Myocyte (in vitro differentiated cells): Measurements from ENCODE around the gene ARVCF. TPM values are rescaled to one million over a fixed set of nuclear protein-coding genes. Genes with fewer than 3 reads are reported as not detected.

Experiments used
- DNase-seq: peaks from one replicate; pipeline ENCODE4 v3.0.0-alpha.2; 2012; ENCODE audit warnings: low read depth
- total RNA-seq: library from RNA; depleted of rRNA; stranded (reverse); fragments of >200 nt; gene quantifications from 2 replicates; pipeline ENCODE4 v1.2.3, GENCODE V29; 2014

Gene ARVCF
- total RNA-seq, 1 donor from 2014 or later: 26.2 TPM

DNA sequence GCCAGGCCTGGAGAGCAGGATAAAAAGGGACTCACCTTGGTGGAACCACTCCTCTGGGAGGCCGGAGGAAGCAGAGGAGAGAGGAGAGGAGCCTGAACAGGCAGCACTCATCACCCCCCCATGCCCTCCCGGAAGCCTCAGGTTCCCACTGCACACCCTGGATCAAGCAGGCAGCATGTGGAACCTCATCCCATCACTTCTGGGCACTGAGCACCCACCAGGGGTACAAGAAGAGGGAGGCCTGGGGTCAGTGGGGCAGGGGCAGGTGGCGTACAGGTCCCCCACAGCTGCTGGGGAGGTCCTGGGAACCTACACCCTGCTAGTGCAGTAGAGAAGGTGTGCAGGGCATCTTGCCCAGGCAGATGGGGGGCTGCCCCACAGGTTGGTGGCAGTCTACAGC, 40.0 kb downstream of the ARVCF start:
- DNase-seq: no peak

DNA sequence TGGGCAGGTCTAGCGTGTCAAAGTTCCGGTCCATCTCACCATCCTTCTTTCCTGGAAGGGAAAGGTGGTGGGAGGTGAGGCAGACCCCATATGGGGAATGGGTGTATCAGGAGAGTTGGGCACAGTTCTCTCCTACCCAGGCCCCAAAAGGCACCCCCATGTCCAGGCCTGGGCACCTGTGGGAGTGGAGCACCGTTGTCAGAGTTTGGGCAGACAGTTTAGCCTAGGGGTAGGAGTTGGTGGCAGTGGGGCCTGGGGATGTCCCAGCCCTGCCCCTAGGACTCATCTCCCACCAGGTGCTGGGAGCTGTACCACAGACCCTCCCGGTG, 41.0 kb downstream of the ARVCF start:
- no peak for DNase-seq

DNA sequence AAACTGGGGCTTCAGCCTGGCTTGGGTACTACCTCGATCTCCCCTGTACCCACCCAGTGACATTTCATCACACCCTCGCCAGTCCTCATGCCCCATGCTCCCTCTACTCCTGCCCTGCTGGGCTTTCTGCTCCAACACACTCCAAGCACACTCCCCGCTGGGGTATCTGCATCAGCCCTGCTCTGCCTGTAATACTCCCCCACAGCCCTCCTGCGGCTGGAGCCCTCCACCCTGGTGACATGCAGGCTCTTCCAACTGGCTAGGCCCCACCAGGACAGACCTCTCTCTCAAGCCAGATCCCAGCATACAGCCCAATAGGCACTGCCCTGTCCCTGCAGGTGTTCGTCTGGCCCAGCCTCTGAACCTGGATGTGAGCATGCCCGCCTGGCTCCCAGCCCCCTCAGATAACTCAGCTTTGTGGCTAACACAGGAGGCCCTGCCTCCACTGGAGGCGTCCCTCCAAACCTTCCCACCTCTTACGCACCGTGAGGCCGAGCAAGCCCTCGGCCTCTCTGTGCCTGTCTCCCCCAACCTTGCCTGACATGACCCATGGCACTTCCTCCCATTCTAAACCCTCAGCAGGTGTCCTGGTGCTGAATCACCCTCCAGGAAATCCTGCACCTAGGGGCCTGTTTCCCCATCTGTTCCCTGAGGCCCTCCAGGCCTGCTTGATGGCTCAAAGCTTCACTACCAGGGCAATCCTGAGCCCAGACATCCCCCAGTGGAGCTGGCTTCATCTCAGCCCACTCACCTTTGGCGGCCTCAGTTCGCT, 41.5 kb downstream of the ARVCF start:
- no peak for DNase-seq

DNA sequence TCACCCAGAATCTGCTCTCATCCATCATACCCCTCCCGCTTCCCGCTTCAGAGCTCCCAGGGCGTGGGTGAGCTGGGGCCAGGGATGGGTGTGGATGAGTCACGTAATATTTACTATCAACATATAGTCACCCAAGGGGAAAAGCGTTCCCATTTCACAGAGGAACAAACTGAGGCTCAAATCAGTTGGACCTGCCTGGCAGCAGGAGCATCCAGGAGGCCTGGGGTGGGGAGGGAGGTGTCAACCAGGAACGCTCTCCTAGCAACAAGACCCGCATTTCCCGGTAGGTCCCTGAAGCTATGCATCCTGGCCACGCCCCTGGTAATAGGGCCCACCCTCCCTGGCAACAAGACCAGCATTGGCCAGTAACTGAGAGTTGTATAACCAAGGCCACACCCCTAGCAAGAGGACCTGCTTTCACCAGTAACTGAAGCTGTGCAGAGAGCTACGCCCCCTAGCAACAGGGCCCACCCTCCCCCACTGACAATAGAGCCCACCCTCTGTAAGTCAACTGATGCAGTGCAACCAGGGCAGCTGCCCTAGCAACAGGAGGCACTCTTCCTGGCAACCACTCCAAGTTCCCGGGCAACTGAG, 42.3 kb downstream of the ARVCF start:
- DNase-seq: no peak

DNA sequence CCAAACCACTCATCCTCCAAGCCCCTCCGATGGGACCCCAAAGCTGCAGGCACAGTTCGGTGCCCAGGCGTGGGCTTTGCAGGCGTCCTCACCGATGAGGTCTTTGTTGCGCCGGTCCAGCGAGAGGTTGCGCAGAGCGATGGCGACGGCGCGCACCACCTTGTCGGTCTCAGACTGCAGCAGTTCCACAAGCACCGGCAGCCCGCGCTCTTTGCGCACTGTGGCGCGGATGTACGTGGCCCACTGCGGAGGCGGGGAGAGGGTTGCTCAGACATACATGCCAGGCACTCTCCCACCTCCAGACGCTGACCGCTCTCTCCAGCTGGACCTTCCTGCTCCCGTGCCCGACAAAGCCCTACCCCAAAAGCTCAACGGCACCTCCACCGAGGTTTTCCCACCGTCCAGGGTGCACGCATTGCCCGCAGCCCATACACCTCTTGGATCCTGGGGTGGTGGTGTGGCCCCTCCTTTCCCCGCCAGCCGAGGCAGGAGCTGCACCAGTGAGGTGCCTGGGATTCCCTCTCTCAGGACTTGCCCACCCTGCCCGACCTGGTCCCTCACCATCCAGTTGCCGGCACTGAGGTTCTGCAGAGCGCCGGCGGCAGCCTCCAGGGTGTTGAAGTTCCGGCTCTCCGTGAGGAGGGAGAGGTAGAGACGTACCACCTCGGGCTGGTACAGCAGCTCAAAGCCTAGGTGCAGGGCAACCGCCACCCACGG, 42.9 kb downstream of the ARVCF start:
- DNase-seq: no peak

DNA sequence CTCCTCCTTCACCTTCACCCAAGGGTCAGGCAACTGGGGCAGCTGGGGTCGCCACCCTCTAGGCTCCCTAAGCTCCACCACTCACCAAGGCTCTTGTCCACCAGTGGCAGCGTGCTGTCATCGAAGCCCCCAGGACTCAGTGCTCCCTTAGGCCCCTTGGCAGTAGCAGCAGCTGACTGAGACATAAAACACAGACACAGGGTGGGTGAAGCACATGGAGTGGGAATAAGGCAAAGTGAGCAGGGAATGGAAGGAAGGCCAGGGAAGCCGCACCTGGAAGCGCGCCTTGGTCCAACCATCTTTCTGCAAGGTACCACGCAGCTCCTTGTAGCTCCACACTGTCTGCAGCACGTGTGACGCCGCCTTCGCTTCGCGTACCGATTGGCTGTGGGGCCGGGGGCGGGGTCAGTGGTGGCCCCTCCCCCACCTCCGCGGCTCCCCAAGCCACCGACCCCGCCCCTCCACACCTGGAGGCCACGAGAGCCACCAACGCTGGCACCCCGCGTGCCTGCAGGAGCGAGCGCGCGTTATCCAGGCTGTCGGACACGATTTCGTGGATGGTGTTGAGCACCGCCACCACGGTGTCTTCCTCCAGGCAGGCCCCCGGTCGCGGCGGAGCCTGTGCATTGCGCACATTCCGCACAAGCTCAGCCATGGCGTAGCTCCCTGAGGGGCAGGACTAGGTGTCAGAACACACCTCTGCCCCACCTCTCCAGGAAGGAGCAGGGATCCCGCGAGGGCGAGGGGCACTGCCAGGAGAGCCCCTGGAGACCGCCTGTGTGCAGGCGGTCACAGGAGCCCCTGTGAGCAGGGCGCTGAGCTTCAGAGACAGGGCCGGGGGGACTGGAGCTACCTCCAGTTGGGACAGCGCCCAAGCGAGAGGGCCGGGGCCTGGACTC, 43.7 kb downstream of the ARVCF start:
- no peak for DNase-seq

DNA sequence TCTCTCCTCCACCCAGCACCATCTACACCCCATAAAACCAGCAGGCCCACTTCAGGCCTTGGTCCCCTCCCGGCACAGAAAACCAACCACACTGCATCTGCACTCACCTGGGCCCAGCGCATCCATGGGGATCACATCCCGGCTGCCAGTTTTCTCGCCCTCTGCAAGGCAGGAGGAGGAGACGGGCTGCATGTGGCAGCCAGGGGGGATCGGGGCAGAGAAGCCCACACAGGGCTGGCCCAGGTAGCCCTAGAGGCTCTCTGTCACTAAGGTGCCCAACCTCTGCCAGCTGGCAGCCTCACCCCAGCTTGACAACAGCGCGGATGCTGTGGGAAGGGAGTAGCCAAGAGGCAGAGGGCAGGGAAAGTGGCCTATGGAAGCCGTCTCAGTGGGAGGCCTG, 44.4 kb downstream of the ARVCF start:
- no peak for DNase-seq

DNA sequence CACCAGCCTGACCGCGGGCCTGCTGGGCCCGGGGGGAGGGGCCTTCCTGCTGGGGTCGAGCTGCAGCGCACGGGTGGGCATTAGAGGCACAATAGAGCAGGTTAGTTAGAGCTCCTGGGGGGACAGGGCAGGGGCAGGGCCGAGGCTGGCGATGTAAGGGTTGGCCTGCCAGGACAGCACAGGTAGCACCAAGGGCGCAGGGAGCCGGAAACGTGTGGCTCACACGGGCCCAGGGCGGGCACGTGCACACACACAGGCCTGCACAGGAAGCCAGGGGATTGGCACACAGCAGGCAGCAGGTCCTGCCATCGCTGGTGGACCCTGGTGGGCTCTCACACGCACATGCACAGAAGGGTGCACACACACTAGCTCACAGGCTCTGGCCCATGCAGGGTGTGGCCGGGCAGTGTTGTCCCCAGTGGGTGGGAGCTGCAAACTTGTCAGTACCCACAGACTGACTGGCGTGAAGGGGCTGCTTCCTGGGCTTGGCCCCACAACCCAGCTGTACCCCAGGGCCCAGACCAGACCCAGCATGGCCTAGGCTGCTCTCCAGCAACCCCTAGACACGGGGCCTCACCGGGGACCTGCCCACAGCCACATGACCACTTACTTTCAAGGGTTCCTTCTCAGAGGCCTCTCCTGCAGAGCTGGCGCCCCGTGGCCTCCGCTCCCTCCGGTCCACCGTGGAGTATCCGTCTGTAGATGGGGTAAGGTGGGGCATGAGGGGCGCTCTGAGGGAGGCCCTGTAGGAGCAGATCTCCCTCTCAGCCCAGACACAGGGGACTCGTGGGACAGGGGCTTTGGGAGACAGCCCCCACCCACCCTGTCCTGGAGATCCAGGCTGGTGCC, 45.1 kb downstream of the ARVCF start:
- DNase-seq: no peak

DNA sequence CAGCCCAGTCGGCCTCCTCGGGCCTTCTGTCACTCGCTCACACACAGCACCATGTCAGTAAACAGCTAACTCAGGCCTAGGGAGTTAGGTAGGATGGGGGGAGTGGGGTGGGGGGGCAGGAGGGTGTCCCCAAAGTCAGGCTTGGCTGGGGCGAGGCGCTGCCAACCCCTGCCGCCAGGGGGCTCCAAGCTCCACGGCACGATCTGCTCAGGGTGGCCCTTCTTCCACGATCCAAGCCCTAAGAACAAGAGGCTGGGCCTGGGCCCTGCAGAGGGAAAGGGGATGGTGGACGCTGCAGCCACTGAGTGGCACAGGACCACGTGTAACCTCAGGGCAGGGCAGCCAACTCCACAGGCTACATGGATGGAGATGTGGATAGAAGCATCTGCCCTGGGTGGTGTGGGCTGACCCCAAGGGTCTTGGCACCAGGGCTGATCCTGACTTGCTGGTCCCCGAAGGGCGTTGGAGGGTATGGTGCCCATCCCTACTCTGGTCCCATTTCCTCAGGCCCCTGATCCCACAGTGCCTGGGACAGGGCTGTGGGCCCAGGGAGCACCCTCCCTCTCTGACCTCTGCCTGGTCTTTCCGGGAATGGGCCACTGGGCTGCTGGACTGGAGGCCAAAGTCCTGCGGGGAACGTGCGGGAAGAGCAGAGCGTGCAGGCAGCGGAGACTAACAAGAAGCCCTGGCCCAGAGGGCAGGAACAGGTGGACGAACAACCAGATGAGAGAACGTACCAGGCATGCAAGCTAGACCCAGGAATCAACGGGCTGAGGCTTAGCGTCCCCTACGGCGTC, 45.9 kb downstream of the ARVCF start:
- DNase-seq: peak; percentile 68

DNA sequence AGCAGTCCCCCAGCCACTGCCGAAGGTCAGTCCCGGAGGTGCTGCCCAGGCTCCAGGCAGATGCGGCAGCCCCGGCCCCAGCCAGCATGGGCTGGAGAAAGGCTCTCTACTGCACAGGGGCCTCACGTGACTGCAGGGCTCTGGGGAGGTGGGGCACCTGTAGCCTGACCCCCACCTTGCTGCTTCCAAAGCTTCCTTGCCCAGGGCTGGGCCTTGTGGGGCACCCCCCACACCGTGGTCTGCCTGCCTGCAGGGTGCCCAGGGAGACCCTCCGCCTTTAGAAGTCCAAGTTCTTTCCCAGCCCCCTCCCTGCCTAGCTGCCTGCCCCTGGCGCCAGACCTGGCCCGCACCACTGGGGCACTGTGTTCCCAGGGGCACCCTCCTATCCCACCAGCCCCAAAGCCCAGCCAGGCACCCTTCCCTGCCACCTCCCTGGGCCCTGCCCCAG, 46.6 kb downstream of the ARVCF start:
- no peak for DNase-seq

DNA sequence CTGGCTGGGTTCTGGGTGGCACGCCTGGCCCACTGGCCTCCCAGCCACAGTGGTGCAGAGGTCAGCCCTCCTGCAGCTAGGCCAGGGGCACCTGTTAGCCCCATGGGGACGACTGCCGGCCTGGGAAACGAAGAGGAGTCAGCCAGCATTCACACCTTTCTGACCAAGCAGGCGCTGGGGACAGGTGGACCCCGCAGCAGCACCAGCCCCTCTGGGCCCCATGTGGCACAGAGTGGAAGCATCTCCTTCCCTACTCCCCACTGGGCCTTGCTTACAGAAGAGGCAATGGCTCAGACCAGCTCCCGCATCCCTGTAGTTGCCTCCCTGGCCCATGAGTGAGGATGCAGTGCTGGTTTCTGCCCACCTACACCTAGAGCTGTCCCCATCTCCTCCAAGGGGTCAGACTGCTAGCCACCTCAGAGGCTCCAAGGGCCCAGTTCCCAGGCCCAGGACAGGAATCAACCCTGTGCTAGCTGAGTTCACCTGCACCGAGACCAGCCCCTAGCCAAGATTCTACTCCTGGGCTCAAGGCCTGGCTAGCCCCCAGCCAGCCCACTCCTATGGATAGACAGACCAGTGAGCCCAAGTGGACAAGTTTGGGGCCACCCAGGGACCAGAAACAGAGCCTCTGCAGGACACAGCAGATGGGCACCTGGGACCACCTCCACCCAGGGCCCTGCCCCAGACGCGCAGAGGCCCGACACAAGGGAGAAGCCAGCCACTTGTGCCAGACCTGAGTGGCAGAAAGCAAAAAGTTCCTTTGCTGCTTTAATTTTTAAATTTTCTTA, 47.3 kb downstream of the ARVCF start:
- DNase-seq: no peak

DNA sequence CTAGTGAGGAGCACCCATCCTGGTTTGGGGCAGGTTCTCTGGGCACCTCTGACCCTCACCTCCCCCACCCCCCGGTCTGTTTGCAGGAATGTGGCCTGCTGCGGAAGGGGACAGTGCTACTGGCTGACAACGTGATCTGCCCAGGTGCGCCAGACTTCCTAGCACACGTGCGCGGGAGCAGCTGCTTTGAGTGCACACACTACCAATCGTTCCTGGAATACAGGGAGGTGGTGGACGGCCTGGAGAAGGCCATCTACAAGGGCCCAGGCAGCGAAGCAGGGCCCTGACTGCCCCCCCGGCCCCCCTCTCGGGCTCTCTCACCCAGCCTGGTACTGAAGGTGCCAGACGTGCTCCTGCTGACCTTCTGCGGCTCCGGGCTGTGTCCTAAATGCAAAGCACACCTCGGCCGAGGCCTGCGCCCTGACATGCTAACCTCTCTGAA, 48.2 kb downstream of the ARVCF start:
- no peak for DNase-seq

DNA sequence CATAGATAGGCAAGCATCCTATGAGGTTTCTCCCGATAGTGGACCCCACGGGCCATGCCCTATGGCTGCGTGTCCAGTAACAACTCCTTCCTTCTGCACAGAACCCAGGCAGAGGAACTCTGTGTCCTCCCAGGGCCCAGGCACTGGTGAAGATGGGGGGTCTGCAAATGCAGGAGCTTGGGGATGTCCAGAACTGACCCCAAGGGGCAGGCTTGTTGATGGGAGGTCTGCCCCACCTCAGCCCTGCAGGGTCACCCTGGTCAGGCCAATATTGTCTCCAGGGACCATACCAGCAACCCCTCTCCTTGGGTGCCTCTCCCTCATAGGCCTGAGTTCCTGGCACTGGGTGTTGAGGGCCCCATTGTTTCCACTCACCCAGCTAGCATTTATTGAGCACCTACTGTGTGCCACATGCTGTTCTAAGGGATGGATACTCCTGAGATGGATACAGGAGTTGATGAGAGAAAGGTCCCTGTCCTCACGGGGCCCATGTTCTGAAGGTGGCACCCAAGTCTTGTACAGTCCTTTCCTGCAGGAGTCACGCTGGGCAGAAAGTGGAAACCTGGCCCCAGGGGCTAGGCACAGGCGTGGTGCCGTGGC, 48.7 kb downstream of the ARVCF start:
- no peak for DNase-seq

DNA sequence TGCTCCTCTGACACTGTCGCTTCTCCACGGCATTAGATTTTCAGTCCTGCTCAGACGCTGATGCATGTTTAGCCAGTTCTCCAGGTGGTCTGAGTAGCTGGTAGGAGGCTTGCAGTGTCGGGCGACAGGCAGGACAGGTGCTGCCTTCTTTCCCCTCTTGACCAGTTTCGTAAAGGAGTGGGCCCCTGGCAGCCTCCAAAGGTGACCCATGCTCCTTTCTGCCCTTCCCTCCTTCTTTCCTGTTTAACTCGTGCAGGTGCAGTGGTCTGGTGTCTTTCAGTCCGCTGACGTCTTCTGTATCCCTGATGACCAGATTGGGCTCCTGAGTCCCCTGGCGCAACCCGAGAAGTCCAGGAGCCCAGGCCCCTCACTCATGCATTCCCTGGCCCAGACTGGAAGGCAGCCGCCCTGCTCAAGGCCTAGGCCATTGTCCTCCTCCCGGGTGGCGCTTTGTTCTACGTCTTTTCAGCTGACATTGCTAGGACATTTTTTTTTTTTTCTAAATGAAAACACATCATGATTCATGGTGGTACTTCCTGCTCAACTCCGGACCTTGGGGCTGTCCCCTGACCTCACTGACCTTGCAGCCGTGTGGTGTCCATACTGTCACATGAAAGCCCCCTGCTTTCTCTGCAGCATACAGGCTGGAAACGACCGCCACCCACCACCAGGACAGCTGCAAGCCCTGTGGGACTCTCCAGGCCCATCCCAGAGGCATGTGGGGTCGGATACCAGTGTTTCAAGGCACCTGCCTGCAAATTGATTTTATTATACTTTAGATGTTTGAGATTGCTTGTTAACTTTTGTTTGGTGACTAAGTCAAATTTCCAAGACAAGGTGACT, 49.5 kb downstream of the ARVCF start:
- peak; percentile 41 for DNase-seq

DNA sequence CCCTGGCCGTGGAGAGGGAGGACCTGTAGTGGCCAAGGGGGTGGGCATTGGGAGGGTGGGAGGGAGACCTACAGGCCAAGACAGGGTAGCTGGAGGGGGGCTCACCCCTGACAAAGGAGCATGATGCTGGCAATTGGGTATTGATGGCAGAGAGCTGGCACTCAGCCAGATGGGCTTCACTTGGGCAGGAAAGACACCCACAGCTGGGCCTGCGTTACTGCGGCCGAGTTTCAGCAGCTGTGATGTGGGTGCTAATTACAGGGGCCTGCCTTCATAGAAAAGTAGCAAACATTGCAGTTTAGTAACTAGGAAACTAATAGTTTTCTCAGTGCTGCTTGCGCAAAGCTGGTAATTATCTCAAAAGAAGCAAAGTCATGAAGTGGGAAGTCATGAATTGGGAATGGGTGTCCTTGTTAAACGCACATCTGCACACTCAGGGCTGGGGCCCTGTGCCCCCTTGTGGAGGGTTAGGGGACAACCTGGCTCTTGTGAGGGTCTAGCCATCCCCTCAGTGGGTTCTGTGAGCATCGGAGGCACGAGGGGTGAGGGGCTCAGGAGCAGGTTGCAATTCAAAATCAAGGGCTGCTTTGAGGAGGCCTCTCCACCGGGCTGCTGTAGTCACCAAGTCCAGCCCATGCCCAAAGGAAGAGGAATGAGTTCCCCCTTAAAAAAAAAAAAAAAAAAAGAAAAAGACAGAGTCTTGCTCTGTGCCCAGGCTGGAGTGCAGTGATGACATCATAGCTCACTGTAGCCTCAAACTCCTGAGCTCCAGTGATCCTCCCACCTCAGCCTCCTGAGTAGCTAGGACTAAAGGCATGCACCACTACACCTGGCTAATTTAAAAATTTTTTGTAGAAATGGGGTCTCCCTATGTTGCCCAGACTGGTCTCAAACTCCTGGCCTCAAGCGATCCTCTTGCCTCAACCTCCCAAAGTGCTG, 50.6 kb downstream of the ARVCF start:
- no peak for DNase-seq

DNA sequence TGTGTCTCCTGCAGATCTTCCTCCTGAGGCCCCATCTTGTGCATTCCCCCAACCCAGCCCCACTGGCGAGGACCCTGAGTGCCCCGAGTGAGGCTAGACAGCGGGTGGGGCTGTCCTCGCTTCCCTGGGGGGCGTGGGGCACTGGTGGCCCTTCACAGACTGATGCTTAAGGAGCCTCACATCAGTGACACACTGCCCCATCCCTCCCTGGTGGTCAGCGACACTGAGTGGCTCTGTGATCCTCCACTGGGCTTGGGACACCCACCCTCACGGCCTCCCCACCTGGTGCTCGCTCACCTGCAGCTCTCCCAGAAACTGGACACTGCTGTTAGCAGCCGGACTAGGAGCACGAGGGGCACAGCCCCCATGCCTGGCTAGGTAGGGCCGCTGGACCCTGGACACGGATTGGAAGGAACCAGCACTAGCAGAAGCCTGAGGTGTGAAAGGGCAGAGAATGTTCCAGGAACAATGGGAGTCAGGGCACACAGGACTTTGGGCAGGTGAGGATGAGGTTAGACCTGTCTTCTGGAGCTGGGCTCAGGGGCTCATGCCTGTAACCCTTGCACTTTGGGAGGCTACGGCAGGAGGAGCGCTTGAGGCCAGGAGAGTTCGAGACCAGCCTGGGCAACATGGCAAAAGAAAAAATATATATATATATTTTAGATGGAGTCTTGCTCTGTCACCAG, 51.8 kb downstream of the ARVCF start:
- no peak for DNase-seq
